GM19467 (cell line): ENCODE results near the gene PPARG.
"Not testable (repeated sequence)": the region's sequence is repeated elsewhere in the genome, so short reads cannot be mapped to it uniquely, and the experiment has no call there.

Experiments used
- ATAC-seq: cut with Tn5 transposase; IDR thresholded peaks from one replicate; pipeline ENCODE4 v1.9.1; 2021; ENCODE audit warnings: mild to moderate bottlenecking, moderate library complexity; ENCODE audit not compliant: unreplicated experiment

PPARG gene

DNA sequence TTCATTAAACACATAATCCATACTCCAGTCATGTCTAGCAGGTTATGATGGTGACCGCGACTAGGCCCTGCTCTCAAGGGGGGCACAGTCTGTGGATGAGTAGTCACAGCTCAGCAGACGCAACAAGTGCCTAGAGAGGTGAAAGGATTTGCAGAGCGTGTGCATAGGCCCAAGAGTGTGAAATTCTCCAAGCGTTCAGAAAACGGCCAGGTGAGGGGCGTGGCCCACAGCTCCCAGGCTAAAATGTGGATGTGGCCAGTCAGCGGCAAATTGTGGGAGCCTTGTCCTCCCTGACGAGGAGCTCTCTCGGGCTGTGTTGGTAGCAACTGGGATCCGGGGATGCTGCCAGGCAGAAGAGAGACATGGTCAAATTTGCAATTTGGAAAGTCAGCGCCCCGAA, 149.0 kb downstream of the PPARG start:
- no peak for ATAC-seq

DNA sequence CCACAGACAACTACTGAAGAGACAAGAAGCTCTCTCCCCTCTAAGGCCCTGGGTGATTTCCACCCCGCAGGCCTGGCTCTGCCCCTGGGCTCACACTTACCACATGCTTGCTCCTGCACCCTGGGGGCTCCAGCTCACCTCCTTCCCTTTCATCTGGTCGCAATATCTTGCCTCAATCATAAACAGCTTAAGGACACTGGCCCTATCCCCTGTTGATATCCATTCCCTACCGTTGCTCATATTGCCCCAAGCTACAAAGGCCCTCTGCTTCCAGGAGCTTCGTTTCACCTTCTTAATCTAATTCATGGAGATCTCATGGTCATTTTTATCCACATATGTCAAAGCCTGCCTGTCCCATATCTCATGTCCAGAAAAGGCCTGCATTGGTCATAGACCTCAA, 149.4 kb downstream of the PPARG start:
- no peak for ATAC-seq

DNA sequence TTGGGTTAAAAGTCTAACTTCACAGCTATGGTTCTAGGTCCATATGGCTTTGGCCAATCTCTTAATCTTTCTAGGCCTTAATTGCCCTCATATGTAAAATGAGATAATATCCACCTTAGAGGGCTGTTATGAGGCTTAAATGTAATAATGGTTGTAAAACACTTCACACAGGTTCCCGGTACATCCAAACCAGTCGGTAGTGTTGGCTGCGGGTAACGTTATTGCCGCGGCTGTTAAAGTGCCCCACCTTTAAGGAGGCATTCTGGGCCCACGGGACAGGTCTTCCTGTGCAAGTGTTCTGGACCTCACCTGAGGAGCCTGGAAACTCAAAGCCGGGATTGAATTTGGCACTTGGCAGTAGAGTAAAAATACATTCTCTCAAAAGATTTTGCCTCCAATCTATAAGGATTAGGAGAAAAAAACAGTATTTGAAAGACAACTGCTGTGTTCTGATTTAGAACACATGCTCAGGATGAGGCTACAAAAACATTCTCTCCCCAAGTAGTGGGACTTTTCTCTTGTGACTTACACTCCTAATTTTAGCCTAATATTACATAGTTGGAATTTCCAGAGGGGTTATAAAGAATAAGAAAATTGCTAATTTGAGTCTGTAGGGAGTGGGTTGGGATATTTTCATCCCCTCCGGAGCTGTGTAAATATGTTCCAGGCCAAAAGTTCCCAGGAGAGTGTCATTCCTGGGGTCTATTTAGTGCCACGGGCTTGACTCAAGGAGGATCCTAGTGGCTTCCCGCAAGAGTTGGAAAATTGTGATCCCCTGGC, 150.5 kb downstream of the PPARG start:
- no peak for ATAC-seq

DNA sequence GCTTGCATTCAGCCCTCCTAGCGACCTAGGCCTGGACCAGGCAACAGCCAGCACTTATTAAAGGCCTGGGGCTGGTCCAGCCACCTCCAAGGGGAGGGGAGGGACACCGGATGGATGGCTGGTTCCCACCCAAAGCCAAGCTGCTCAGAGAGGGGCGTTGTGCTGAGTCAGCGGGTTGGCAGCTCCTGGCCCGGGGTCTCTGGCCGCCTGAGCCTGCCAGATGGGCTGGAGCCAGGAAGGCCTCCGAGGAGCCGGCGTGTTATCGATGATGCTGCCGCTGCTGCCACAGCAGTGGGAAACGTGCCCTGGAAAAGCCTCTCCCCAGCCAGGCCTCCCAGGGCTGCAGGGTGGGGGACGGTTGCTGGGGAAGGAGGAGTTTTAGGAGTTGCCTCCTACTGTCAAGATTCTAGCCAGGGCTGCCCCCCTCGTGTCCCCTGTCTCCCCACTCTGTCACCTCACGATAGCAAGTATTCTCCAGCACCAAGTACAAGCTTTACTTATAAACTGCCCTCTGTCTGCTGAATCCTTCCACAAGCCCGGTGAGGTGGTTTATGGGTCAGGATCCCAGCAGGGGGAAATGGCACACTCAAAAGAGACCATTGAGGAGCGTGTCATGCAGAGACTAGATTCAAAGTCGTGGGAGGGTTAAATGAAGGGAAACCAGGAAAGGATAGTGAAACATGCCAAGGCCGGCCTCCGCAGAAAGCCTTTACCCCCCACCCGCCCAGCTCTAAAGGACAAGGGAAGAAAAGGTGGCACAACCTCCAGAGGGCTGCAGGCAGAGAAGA, 152.3 kb downstream of the PPARG start:
- no peak for ATAC-seq

DNA sequence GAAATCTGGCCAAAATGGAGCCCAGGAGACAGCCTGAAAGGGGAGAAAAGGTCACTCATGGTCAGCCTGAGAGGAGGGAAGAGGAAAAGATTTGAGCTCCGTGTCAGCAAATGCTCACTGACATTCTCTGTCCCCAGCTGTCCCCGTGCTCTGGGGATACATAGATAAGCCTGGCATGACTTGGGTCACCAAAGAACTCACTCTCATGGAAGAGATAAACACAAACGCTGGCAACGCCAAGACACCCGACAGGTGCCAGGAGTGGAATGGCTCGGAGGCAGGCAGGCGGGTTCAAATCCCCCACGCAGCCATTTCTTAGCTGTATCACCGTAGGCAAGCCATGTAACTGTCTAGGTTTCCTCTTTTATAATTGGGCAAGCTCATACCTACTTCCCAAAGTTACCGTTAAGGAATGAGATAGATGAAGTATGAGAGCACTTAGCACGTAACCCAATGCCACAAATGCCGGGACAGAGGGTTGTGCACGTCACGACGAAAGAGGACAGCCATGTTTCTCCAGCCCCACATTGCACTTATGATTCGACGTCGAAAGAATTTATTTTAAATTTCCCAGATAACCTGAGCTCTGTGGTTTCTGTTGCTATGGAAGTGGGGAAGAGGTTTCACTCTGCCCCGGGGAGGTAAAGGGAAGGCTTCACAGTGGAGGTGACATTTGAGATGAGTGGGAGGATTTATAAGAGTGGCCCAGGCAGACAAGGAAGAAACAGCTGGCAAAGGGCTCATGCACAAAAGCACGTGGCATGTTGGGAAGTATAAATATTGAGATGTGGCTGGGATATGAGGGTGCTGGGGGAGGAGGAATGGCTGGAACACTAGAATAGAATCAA, 154.0 kb downstream of the PPARG start:
- no peak for ATAC-seq

DNA sequence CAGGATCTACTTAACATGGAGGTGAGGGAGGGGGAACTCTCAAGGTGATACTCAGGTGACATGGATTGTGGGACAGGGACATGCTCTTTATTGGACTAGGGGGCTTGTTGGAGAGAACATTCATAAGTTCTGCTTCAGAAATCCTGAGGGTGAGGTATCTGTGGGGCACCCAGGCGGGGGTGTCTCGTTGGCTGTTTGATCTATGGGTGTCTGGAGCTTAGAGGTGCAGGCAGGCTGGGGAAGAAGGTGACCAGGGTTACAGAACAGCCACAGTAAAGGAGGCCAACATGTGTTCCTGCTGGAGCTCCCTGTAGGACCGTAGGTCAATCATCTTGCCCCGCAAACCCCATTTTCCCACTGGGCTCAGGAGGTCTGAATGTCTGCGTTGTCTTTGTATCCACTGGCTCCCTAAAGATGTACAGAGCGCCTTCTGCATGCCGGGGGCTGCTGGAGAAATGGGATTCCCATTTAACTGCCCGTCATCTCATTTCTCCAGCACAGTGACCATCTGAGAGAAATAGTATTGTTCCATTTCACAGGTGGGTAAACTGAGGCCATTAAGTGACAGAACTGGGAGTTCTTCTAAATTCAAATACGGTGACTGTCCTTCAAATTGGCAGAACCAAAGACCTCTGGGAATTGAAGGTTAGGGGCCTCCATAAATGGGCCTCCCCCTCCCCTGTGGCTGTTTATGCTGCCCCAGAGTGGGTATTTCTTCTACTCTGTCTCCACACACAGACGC, 155.1 kb downstream of the PPARG start:
- no peak for ATAC-seq

DNA sequence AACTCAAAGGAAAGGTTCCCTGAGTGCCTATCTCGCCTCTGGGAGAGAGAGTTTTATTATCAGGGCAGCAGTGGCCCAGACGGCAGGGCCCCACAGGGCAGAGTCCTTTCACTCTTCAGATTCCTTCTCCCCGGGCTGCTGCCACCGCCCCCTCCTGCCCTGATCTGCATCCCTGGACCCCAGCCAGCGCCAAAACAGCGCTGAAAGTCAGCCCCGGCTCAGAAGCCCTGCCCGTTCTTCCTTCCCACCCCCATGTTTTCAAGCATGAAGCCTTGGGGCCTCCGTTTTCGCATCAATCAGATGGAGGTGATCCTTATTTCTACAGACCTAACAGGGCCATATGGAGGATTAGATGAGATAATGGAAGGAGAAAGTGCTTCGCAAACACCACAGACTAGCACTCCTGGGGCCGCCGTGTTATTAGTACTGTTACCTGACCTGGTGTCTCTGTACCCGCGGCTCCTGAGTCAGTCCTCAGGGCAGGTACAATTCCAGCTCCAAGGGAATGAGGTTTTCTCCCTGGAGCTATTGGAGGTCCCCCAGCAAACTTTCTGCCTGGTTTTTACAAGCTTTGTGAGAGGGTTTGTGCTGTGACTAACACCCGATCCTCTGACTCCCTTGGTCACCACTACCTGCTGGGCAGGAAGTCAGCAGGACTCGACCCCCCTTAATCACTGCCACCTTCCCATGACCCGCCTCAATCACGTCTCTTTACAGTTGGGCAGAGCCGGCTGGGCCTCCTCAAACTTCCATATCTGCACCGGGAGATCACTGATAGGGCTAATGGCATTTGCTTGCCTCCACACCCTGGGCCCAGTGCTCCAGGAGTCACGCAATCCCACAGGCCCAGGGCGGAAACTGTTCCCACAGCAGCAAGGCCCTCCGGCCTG, 156.0 kb downstream of the PPARG start:
- ATAC-seq = no peak

DNA sequence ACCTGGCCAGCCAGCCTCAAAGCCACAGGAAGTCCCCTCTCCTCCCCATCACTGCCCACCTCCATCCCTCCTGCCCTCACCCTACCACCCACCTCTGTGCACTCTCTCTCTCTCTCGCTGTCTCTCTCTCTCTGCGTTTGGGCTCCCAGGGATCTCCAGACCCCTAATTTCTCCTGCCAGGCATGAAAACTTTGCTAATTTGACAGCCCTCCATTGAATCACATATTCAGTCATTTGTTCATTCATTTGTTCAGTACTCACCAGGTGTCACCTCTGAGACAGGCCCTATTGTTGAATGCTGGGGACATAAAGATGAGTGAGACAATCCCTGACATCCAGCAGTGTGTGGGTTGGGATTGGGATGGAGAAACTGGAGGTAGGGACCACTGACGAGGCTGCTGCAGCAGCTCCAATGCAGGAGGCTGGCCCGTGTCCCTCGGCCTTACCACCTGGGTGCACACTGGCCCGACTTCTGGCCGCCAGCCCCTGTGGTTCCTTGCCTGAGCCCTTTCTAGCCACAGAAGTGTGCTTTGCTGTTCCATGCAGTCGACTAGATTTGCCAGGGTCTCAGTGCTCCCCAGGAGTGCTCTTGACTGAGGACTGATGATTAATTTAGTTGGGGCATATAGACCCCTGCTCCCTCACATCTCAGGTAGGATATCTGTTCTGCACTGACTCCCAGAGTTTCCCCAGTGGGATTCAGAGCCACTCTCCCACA, 156.8 kb downstream of the PPARG start:
- no peak for ATAC-seq

DNA sequence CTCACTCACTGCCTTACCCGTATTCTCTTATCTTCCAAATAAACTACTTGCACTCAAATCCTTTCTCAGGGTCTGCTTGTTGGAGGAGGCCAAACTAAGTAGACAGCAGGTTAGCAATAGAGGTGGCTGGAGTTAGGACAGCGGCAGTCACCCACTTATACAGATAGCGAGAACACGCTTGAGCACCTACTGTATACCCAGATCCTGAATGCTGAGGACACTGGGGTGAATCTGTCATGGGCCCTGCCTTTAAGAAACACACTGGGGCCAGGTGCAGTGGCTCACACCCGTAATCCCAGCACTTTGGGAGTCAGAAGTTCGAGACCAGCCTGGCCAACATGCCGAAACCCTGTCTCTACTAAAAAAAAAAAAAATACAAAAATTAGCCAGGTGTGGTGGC, 157.4 kb downstream of the PPARG start:
- ATAC-seq = no peak

DNA sequence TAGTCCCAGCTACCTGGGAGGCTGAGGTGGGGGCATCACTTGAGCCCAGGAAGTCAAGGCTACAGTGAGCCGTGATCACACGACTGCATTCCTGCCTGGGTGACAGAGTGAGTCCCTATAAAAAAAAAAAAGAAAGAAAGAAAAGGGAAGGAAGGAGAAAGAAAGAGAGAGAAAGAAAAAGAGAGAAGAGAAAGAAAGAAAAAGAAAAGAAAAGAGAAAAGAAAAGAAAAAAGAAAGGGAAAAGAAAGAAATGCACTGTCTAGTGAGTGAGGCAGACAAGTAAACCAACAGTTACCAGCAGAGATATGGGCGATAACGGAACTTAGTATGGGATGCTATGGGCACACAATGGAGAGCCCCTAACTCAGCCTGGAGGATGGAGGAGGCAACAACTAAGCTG, 158.2 kb downstream of the PPARG start:
- no peak for ATAC-seq

DNA sequence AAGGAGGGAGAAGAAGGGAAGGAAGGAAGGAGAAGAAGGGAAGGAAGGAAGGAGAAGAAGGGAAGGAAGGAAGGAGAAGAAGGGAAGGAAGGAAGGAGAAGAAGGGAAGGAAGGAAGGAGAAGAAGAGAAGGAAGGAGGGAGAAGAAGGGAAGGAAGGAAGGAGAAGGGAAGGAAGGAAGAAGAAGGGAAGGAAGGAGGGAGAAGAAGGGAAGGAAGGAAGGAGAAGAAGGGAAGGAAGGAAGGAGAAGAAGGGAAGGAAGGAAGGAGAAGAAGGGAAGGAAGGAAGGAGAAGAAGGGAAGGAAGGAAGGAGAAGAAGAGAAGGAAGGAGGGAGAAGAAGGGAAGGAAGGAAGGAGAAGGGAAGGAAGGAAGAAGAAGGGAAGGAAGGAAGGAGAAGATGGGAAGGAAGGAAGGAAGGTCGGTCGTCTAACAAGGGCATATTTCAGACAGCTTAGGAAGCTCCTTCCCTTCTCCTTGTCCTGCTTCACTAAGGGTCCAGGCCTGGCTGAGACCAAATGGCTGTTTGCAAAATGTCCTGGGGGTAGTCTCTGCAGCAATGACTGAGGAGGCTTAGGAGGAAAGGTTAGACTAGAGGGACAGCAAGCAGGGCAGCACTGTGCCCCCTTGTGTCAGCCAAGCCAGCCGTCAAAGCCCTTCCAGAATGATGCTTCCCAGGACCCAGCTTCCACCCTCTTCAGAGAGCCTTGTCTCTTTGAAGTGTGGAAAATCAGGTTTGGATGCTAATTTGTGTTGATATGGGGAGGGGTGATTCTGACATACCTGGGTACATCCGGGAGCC, 159.7 kb downstream of the PPARG start:
- ATAC-seq = not testable (repeated sequence)

DNA sequence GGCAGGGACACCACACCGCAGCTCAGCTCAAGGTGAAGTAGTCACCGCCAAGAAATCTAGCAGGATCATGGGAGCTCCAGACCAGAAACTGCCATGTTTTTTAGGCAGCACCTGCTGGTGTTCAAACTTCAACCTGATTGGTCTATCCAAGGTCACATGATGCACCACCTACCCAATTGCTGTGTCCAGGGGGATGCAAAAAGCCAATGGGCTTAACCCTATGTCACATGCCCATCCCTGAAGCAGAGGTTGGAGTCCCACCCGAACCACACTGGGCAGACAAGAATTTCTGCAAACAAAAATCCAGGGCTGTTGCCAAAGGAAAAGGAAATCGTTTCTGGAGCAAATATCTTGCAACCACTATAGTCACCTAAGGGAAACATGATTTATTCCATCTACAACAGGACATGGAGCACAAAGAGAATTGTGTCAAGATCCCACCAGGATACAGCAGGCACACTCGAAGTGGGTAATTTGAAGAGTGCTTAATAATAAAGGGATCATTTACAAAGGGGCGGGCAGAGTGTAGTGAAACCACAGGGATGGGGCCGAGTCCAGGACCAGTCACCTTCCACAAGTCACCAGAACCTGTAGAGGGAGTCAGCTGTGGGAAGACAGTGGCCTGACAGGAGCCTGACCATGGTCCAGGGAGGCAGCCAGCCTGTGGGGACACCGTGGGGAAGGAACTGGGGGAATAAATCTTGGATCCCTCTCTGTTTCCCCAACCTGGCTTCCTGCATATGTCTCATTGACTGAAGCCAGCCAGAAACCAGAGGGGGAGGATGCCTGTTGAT, 161.2 kb downstream of the PPARG start:
- no peak for ATAC-seq

DNA sequence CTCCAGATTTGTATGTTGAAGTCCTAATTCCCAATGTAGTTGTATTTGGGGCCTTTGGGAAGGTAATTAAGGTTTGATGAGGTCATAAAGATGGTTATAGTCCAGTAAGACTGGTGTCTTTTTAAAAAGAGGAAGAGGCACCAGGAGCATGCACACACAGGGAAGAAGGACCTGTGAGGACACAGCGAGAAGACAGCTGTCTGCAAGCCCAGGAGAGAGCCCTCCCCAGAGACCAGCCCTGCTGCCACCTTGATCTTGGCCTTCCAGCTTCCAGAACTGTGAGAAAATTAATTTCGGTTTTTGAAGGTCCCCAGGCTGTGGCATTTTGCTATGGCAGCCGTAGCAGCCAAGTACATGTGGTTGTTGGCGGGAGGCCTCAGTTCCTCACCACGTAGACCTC, 162.6 kb downstream of the PPARG start:
- ATAC-seq = no peak

DNA sequence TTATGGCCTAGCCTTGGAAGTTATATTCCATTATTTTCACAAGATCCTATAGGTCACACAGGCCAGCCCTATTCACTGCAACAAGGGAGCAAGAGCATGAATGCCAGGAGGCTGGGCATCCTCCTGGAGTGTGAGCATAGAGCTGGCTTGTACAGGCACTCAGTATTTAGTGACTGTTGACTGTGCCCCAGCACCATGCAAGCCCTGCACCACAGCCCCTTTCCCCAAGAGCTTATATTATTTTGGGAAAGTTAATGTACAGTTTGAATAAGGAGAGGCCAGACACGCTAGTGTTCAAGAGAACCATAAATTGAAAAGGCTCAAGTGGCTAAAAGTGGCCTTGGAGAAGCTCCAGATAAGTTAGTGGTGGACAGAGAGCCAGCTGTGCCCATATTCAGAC, 163.1 kb downstream of the PPARG start:
- no peak for ATAC-seq

DNA sequence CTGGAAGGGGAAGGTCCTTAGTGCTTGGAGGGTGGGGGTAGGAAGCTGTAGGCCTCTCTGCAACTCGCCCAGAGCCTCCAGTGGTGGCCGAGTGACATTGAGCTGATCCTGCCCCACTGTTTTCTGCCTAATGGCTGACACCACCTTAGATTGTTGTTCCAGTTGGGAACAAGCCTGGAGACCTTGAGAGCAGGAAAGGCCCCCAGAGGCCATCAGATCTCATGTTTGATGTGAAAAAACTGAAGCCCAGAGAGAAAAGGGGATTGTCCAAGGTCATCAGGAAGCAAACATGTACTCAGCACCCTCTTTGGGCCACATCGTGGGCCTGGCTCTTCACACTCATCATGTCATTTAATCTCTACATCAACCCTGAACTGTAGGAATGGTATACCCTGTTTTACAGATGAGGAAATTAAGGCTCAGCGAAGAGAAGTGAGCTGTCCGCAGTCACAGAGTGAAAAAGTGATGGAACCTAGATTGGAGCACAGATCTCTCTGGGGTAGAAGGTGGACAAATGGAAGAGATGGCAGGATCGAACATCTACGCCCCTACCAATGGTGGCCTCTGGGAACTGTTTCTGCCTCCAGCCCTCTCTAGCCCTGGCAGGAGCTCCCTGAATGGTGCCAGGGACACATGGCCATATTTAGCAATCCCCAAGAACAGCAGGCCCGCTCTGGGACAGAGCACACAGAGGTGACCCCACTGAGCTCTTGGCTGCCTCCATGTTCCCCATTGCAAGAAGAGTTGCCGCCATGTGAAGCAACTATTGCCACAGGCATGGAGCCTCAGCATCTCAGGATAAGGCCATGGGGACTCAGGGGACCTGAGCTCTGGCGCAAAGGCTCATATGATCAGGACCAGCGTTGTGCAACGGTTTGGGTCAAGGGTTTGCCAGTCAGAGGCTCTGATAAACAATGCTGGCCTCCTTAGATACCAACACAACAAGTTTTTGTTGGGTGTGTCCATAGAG, 163.8 kb downstream of the PPARG start:
- no peak for ATAC-seq

DNA sequence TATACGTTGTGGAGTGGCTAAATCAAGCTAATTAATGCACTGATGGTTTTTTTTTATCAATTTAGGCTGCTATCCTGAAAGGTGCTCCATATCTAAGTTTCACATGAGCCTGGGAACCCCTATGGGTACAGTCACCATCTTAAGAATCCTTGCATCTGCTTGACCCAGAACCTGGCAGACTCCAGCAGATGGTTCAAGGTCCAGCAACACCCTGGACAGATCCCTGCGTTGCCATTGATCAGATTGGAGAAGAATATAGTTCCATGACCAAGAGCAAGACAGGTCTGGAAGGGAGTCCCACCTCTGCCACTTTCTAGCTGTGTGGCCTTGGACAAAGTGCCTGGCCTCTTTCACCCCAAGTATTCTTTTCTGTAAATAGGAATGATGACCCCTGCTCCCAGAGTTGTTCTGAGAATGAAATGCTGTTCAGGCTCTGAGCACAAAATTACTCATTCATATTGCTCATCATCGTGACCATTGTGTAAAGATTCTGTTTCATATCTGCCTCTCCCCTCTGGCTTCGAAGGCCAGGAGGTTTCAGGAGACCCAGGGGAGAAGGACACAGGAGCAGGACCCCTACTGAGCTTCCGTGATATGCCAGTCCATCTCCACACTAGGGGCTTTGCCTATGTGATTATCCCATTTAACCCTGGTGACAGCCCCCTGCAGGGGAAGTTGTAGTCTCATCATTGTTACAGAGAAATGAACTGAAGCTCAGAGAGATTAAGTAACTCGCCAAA, 165.4 kb downstream of the PPARG start:
- no peak for ATAC-seq
